C4-2B (cell line): Measurements from ENCODE around the gene KCNN1.

Experiments used
- H3K27ac ChIP-seq: fragments of 450-650 bp; 2 replicates; pipeline ENCODE4 v1.5.1; 2017
- CTCF ChIP-seq: fragments of 450-650 bp; conservative IDR thresholded peaks from 2 replicates; pipeline ENCODE4 v1.5.1; 2017; ENCODE audit warnings: mild to moderate bottlenecking
- ZFX ChIP-seq: fragments of 450-650 bp; IDR thresholded peaks from 2 replicates; pipeline ENCODE4 v1.6.1; 2017

Gene KCNN1

GRCh38 chr19:17942582-17943273 is 24.2 kb upstream of the KCNN1 start:
- no peak overlapping the region for H3K27ac ChIP-seq
- TF ChIP-seq CTCF, result no peak
- no peak for TF ChIP-seq ZFX

GRCh38 chr19:17943274-17944221 is 23.4 kb upstream of the KCNN1 start:
- H3K27ac ChIP-seq, result no peak overlapping the region
- TF ChIP-seq ZFX (no peak), CTCF (no peak)

- H3K27ac ChIP-seq, result no peak overlapping the region
- TF ChIP-seq ZFX (no peak), CTCF (no peak)
Measured at GRCh38 chr19:17944301-17944700, 22.6 kb upstream of the KCNN1 start.

GRCh38 chr19:17946965-17947784 is 19.7 kb upstream of the KCNN1 start:
- no peak for TF ChIP-seq CTCF
- no peak for TF ChIP-seq ZFX
- peak overlapping the region; percentile 9; the same call in 1 of the 2 replicates for H3K27ac ChIP-seq

GRCh38 chr19:17947815-17948513 is 18.9 kb upstream of the KCNN1 start:
- TF ChIP-seq CTCF (no peak), ZFX (no peak)
- peak overlapping the region; percentile 70 for H3K27ac ChIP-seq

DNA sequence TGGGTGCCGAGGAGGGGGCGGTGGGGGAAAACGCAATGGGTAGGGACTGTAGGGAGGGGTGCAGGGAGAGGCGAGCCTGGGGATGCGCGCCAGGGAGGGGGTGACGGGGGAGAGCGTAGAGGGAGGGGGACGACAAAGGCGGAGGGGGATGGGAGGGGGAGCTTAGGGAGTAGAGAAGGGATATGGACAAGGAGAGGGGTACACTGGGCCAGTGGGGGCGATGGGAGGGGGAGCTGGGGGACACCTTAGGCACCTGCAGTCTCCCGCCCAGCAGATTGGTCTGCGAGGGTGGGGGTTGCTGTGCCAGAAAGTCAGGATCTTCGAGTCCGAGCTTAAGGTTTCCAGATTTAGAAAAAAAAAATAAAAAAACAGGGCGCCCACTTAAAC is 18.4 kb upstream of the KCNN1 start:
- TF ChIP-seq CTCF (no peak), ZFX (no peak)
- peak overlapping the region; percentile 70 for H3K27ac ChIP-seq
